ENCODE measurements around the gene ANXA9.

GRCh38 chr1:150954708-150955107 lies 27.4 kb upstream of the ANXA9 start:
- TF ChIP-seq CTCF (conservative IDR thresholded peaks at IDR 0.05; ENCODE audit: low read depth, low read length) = no peak
- TF ChIP-seq EZH2 (IDR thresholded peaks at IDR 0.05; ENCODE audit: borderline replicate concordance, low read depth, low read length, poor library complexity, severe bottlenecking) = no peak

All from A673 (cell line).